ENCODE data around the gene RRP15. TPM values are rescaled to one million over a fixed set of nuclear protein-coding genes. Genes with fewer than 3 reads are reported as not detected.

RRP15 gene
- total and polyA plus RNA-seq, 9 of the 15 experiments (the other 6 are each of a cell fraction or from before 2014, with no cell fraction given) = 9.5 to 58.1 (median 29.3) TPM

GRCh38 chr1:218284917-218285635 lies at the start of gene RRP15 (continued):
- TF ChIP-seq ETV1 (tag; conservative IDR thresholded peaks at IDR 0.05; ENCODE audit: low read depth) (peak; percentile 88), HDAC8 (tag; IDR thresholded peaks at IDR 0.05) (no peak), CHD4 (IDR thresholded peaks at IDR 0.05; ENCODE audit: insufficient read depth, insufficient replicate concordance, low read depth, low read length, poor library complexity, severe bottlenecking) (no peak), MNT (conservative IDR thresholded peaks at IDR 0.05) (peak; percentile 95 to 99), NR2F6 (CRISPR knock-in tag; IDR thresholded peaks at IDR 0.05) (no peak), MAFG (tag; conservative IDR thresholded peaks at IDR 0.05) (no peak), FUS (optimal IDR thresholded peaks at IDR 0.05; ENCODE audit: low read depth, low read length) (no peak), RFX1 (IDR thresholded peaks at IDR 0.05) (no peak; the same call in 1 of the 2 replicates), CHD2 (IDR thresholded peaks at IDR 0.05; ENCODE audit: low read depth, low read length) (no peak; the same call in 1 of the 2 replicates), MXI1 (IDR thresholded peaks at IDR 0.05; ENCODE audit: low read depth, low read length) (peak; percentile 99), RBM22 (IDR thresholded peaks at IDR 0.05; ENCODE audit: low read depth, low read length, poor library complexity, severe bottlenecking) (no peak), HMG20A (CRISPR knock-in tag; conservative IDR thresholded peaks at IDR 0.05) (no peak), ZNF444 (CRISPR knock-in tag; IDR thresholded peaks at IDR 0.05) (no peak), BCLAF1 (IDR thresholded peaks at IDR 0.05; ENCODE audit: borderline replicate concordance in 1 of 2, control insufficient read depth in 1 of 2, low read depth in 2 of 2, low read length in 1 of 2) (peak in 1 of 2 experiments; percentile 82; a peak in 1 of 4 replicates), ZBTB33 (CRISPR knock-in tag; IDR thresholded peaks at IDR 0.05) (peak; percentile 94), ZBTB5 (IDR thresholded peaks at IDR 0.05) (no peak)

All from K562 (cell line).